Uterus (tissue), 2 donors: Measurements from ENCODE around the gene SOWAHA.

Experiments
- POLR2A ChIP-seq, 2 donors: fragments of 450-650 bp; IDR thresholded peaks; one replicate each; pipeline ENCODE4 v1.6.1; 2016; ENCODE audit warnings: antibody characterized with exemption in 2 of 2, mild to moderate bottlenecking in 1 of 2, moderate library complexity in 1 of 2
- TF ChIP-seq, protein P1 (sequence below), 4 experiments: fragments of 200-600 bp in 2 of 4; fragments of 450-650 bp in 2 of 4; sonication (generic) in 2 of 4; IDR thresholded peaks; one replicate each; pipeline ENCODE4 v1.5.1; 2016 to 2019; ENCODE audit warnings: antibody characterized with exemption in 4 of 4, mild to moderate bottlenecking in 2 of 4, moderate library complexity in 1 of 4

DNA sequence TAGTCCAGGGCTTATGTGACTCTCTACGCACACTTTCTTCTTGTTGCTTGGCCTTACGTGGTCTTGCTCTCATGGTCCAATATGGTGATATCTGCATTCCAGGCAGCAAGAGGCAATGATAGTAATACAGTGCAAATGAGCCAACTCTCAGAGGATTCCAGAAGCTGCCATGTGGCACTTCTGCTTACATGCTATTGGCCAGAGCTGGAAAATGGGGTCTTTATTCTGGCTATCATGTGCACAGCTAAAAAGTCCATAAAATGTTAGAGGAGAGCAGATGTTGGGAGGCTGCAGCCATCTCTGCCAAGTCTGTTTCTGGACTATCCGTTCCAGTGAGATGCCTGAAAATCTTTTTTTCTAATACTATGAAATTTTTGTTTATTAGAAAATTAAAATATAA, 33.1 kb upstream of the SOWAHA start:
- TF ChIP-seq, protein P1, sequence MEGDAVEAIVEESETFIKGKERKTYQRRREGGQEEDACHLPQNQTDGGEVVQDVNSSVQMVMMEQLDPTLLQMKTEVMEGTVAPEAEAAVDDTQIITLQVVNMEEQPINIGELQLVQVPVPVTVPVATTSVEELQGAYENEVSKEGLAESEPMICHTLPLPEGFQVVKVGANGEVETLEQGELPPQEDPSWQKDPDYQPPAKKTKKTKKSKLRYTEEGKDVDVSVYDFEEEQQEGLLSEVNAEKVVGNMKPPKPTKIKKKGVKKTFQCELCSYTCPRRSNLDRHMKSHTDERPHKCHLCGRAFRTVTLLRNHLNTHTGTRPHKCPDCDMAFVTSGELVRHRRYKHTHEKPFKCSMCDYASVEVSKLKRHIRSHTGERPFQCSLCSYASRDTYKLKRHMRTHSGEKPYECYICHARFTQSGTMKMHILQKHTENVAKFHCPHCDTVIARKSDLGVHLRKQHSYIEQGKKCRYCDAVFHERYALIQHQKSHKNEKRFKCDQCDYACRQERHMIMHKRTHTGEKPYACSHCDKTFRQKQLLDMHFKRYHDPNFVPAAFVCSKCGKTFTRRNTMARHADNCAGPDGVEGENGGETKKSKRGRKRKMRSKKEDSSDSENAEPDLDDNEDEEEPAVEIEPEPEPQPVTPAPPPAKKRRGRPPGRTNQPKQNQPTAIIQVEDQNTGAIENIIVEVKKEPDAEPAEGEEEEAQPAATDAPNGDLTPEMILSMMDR (IDR thresholded peaks at IDR 0.05) = no peak
- no peak for TF ChIP-seq POLR2A (IDR thresholded peaks at IDR 0.05)
